GM12891 (cell line): Measurements from ENCODE around the gene ENTREP3.

Source experiments
- DNase-seq: peaks from one replicate; pipeline ENCODE4 v3.0.0; 2011; ENCODE audit warnings: low spot score; ENCODE audit not compliant: insufficient read length
- FAIRE-seq: peaks from 2 replicates; lab custom pipeline; 2011; peaks lifted over from hg19 to GRCh38; lab: Jason Lieb, UNC
- PAX5 ChIP-seq: IDR thresholded peaks from 2 replicates; pipeline ENCODE4 v1.6.1; 2011; ENCODE audit warnings: low read length, moderate library complexity, mild to moderate bottlenecking; ENCODE audit not compliant: insufficient read depth, severe bottlenecking
- POLR2A ChIP-seq: IDR thresholded peaks from 2 replicates; pipeline ENCODE4 v1.6.1; 2011; ENCODE audit warnings: low read depth, low read length, control low read depth
- POLR2AphosphoS5 ChIP-seq: IDR thresholded peaks from 2 replicates; pipeline ENCODE4 v1.6.1; 2011; ENCODE audit warnings: low read depth, low read length, control low read depth
- POU2F2 ChIP-seq: IDR thresholded peaks from 2 replicates; pipeline ENCODE4 v1.6.1; 2011; ENCODE audit warnings: low read depth, mild to moderate bottlenecking, control low read depth, low read length, moderate library complexity
- SPI1 ChIP-seq: IDR thresholded peaks from 2 replicates; pipeline ENCODE4 v1.6.1; 2011; ENCODE audit warnings: low read depth, low read length, control low read depth
- TAF1 ChIP-seq: IDR thresholded peaks from 2 replicates; pipeline ENCODE4 v1.6.1; 2011; ENCODE audit warnings: low read depth, low read length, control low read depth

ENTREP3 gene

GRCh38 chr1:155202198-155202597, 53.1 kb downstream of the ENTREP3 start:
- TF ChIP-seq PAX5 (no peak), TAF1 (no peak), POU2F2 (no peak), SPI1 (no peak), POLR2A (no peak), POLR2AphosphoS5 (no peak)
- DNase-seq (no peak), FAIRE-seq (no peak)

- no peak for TF ChIP-seq TAF1
- no peak for TF ChIP-seq POLR2A
- TF ChIP-seq POU2F2, result no peak
- no peak for TF ChIP-seq SPI1
- no peak for TF ChIP-seq POLR2AphosphoS5
- no peak for TF ChIP-seq PAX5
- no peak for FAIRE-seq
- DNase-seq, result no peak
Measured at GRCh38 chr1:155200920-155201319, 54.4 kb downstream of the ENTREP3 start.

GRCh38 chr1:155199792-155200191, 55.5 kb downstream of the ENTREP3 start:
- FAIRE-seq (no peak), DNase-seq (no peak)
- no peak for TF ChIP-seq POLR2AphosphoS5

- TF ChIP-seq SPI1 (no peak), PAX5 (no peak), TAF1 (no peak), POLR2AphosphoS5 (no peak), POU2F2 (no peak), POLR2A (no peak)
- FAIRE-seq, result no peak
Measured at GRCh38 chr1:155198547-155198906, 56.8 kb downstream of the ENTREP3 start.

GRCh38 chr1:155197901-155198546, 57.3 kb downstream of the ENTREP3 start:
- TF ChIP-seq POLR2A (no peak), POU2F2 (no peak), POLR2AphosphoS5 (no peak), PAX5 (no peak), TAF1 (no peak), SPI1 (no peak)
- no peak for FAIRE-seq
- no peak for DNase-seq

More at GRCh38 chr1:155198547-155198906, 56.8 kb downstream of the ENTREP3 start:
- no peak for DNase-seq
